LoVo (cell line): Measurements from ENCODE around the gene KRTAP12-1.

Experiments
- DNase-seq: peaks from one replicate; pipeline ENCODE4 v3.0.0-alpha.2; 2016; ENCODE audit warnings: low spot score

Gene KRTAP12-1

GRCh38 chr21:44681861-44682579 is at the start of gene KRTAP12-1:
KRTAP12-1 (minus strand) TSS chr21:44682163; CDS start chr21:44682123, 40 bp downstream.
- no peak for DNase-seq

GRCh38 chr21:44730951-44731579 is 49.1 kb upstream of the KRTAP12-1 start:
- DNase-seq = no peak

GRCh38 chr21:44730028-44730395 is 48.0 kb upstream of the KRTAP12-1 start:
- no peak for DNase-seq

- DNase-seq = no peak
These were observed 47.5 kb upstream of the KRTAP12-1 start for GRCh38 chr21:44729336-44730027.

- DNase-seq = no peak
These were observed 46.8 kb upstream of the KRTAP12-1 start for GRCh38 chr21:44728716-44729115.

GRCh38 chr21:44727757-44728156 is 45.8 kb upstream of the KRTAP12-1 start:
- DNase-seq = no peak

- DNase-seq = no peak
These were observed 45.4 kb upstream of the KRTAP12-1 start for GRCh38 chr21:44727321-44727720.

- no peak for DNase-seq
These were observed 44.9 kb upstream of the KRTAP12-1 start for GRCh38 chr21:44726826-44727225.

- no peak for DNase-seq
These were observed 43.0 kb upstream of the KRTAP12-1 start for GRCh38 chr21:44724926-44725325.

- no peak for DNase-seq
These were observed 42.2 kb upstream of the KRTAP12-1 start for GRCh38 chr21:44724196-44724595.

- no peak for DNase-seq
These were observed 41.5 kb upstream of the KRTAP12-1 start for GRCh38 chr21:44723177-44724131.

GRCh38 chr21:44722731-44723130 is 40.8 kb upstream of the KRTAP12-1 start:
- DNase-seq = no peak

- no peak for DNase-seq
These were observed 38.2 kb upstream of the KRTAP12-1 start for GRCh38 chr21:44720170-44720569.

- DNase-seq = no peak
These were observed 36.6 kb upstream of the KRTAP12-1 start for GRCh38 chr21:44718571-44718970.

- no peak for DNase-seq
These were observed 36.1 kb upstream of the KRTAP12-1 start for GRCh38 chr21:44718093-44718492.

GRCh38 chr21:44716984-44717383 is 35.0 kb upstream of the KRTAP12-1 start:
- no peak for DNase-seq

GRCh38 chr21:44714905-44715304 is 32.9 kb upstream of the KRTAP12-1 start:
- DNase-seq = no peak

GRCh38 chr21:44713846-44714245 is 31.9 kb upstream of the KRTAP12-1 start:
- no peak for DNase-seq

GRCh38 chr21:44713130-44713529 is 31.2 kb upstream of the KRTAP12-1 start:
- DNase-seq = no peak

- DNase-seq = no peak
These were observed 30.5 kb upstream of the KRTAP12-1 start for GRCh38 chr21:44712203-44713028.
